ENCODE measurements around the gene FOXJ1.

The FOXJ1 gene

DNA sequence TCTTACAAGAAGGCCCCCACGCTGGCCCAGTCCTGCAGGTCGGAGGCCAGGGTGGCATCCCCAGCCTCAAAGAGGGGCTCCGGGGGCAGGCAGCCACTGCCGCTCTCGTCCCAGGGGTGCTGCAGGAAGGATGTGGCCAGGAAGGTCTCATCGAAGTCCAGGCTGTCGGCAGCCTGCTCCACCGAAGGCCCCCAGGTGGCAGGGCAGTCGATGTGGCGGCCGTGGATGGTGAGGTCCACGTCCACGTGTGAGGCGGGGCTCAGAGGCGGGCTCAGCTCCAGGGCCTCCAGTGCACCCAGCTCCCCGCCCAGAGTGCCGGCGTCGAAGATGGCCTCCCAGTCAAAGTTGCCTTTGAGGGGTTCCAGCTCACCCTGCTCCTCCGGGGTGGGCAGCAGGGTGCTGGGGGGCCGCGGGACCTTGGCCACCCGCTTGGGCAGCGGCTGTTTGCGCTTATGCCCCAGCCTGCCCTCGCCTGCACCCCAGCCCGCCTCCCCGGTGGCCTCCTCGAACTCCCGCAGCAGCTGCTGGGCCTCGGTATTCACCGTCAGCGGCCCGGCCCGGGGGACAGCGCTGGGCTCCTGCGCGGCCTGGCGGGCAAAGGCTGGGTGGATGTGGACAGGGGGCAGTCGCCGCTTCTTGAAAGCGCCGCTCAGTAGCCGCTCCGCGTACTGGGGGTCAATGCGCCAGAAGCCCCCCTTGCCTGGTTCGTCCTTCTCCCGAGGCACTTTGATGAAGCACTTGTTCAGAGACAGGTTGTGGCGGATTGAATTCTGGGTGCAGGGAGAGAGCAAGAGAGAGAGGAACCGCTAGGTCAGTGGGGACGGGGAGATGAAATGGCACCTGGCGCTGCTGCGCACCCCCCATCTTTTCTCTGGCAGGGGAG lies 3.5 kb downstream of the FOXJ1 start:
- Histone ChIP-seq H3K4me2 (ENCODE audit: insufficient read depth, low read length) (no peak overlapping the region), H2AFZ (ENCODE audit: low read depth, low read length) (no peak overlapping the region), H3K4me1 (ENCODE audit: insufficient read depth, low read length) (peaks cover 20% of the 10 kb centered on the region), H4K20me1 (ENCODE audit: insufficient read depth, low read length) (no peaks in the 10 kb centered on the region), H3K4me3 (ENCODE audit: low read depth in 1 of 2, low read length in 2 of 2) (no peak overlapping the region), H3K36me3 (ENCODE audit: insufficient read depth, low read length) (no peaks in the 10 kb centered on the region), H3K79me2 (ENCODE audit: insufficient read depth, low read length) (no peaks in the 10 kb centered on the region), H3K27me3 (ENCODE audit: insufficient read depth, low read length, poor library complexity) (no peaks in the 10 kb centered on the region), H3K9ac (ENCODE audit: low read depth, low read length) (no peak overlapping the region), H3K27ac (ENCODE audit: low read length) (no peak overlapping the region), H3K9me3 (ENCODE audit: insufficient read depth, low read length, severe bottlenecking) (no peaks in the 10 kb centered on the region)
- DNase-seq (no peak), ATAC-seq (ENCODE audit: insufficient read depth, low read depth) (no peak)
- TF ChIP-seq EZH2 (IDR thresholded peaks at IDR 0.05; ENCODE audit: borderline replicate concordance, low read depth, low read length, severe bottlenecking), result no peak
- TF ChIP-seq, protein P1, sequence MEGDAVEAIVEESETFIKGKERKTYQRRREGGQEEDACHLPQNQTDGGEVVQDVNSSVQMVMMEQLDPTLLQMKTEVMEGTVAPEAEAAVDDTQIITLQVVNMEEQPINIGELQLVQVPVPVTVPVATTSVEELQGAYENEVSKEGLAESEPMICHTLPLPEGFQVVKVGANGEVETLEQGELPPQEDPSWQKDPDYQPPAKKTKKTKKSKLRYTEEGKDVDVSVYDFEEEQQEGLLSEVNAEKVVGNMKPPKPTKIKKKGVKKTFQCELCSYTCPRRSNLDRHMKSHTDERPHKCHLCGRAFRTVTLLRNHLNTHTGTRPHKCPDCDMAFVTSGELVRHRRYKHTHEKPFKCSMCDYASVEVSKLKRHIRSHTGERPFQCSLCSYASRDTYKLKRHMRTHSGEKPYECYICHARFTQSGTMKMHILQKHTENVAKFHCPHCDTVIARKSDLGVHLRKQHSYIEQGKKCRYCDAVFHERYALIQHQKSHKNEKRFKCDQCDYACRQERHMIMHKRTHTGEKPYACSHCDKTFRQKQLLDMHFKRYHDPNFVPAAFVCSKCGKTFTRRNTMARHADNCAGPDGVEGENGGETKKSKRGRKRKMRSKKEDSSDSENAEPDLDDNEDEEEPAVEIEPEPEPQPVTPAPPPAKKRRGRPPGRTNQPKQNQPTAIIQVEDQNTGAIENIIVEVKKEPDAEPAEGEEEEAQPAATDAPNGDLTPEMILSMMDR (IDR thresholded peaks at IDR 0.05; ENCODE audit: borderline replicate concordance, extremely low read depth, low read length, poor library complexity, severe bottlenecking), result no peak

DNA sequence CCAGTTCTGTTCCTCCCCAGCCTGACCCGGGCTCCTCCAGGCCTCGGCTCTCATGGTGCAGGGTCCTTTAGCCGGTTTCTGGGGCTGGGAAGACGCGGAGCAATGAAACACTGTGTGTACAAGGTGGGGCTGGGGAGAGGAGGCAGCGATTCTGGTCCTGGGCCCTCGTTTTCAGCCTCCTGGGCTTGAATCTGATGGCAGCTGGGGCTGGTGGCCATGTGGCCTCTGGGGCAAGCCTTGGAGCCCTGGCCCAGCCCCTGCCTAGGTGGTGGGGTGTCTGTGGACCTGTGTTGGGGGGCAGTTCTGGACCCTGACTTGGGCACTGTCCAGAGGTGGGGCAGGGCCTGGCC lies 4.1 kb downstream of the FOXJ1 start:
- TF ChIP-seq, protein P1 (IDR thresholded peaks at IDR 0.05; ENCODE audit: borderline replicate concordance, extremely low read depth, low read length, poor library complexity, severe bottlenecking), result no peak
- no peak for TF ChIP-seq EZH2 (IDR thresholded peaks at IDR 0.05; ENCODE audit: borderline replicate concordance, low read depth, low read length, severe bottlenecking)
- H3K4me3 ChIP-seq (ENCODE audit: low read depth in 1 of 2, low read length in 2 of 2), result no peak overlapping the region
- H3K36me3 ChIP-seq (ENCODE audit: insufficient read depth, low read length), result no peaks in the 10 kb centered on the region
- ATAC-seq (ENCODE audit: insufficient read depth, low read depth) (no peak), DNase-seq (no peak)
- H2AFZ ChIP-seq (ENCODE audit: low read depth, low read length), result no peak overlapping the region
- no peak overlapping the region for H3K4me2 ChIP-seq (ENCODE audit: insufficient read depth, low read length)
- H3K9ac ChIP-seq (ENCODE audit: low read depth, low read length), result no peak overlapping the region
- no peak overlapping the region for H3K27ac ChIP-seq (ENCODE audit: low read length)
- H3K79me2 ChIP-seq (ENCODE audit: insufficient read depth, low read length), result no peaks in the 10 kb centered on the region
- H3K9me3 ChIP-seq (ENCODE audit: insufficient read depth, low read length, severe bottlenecking), result no peaks in the 10 kb centered on the region
- peaks cover 15% of the 10 kb centered on the region for H3K4me1 ChIP-seq (ENCODE audit: insufficient read depth, low read length)
- no peaks in the 10 kb centered on the region for H3K27me3 ChIP-seq (ENCODE audit: insufficient read depth, low read length, poor library complexity)
- no peaks in the 10 kb centered on the region for H4K20me1 ChIP-seq (ENCODE audit: insufficient read depth, low read length)

DNA sequence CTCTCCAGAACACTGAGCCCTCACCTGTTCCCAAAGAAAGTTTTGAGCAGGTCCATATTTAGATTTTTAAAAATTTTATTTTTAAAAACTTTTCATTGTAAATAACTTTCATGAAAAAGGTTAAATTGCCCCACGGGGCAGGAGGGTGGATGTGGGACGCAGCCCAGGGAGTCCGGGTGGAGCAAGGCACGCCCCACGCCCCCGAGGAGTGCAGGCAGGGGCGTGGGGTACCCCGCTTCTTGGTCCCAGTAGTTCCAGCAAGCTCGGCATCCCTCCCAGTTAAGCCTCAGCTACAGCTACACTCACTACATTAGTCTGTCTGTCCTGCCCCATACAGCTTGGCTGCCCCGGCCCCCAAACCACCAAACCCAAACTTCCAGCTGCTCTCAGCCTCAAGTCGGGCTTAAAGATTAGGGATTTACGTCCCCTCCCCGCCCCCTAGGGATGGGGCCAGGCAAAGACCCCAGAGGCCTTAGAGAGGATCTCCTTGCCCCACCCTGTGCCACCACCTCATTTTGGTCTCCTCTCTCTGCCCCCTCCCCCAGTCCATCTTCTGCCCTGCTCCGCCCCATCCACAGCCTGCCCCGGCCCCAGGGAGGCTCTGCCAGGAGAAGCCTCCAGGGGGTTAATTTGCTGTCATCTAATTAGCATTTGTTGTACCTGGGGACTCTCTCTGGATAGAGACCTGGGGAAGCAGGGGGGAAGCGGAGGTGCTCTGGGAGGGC lies 4.6 kb downstream of the FOXJ1 start:
- peaks cover 10% of the 10 kb centered on the region for H3K4me1 ChIP-seq (ENCODE audit: insufficient read depth, low read length)

More for the DNA sequence above, 4.6 kb downstream of the FOXJ1 start:
- H3K4me2 ChIP-seq (ENCODE audit: insufficient read depth, low read length), result no peak overlapping the region
- H3K4me3 ChIP-seq (ENCODE audit: low read depth in 1 of 2, low read length in 2 of 2), result no peak overlapping the region
- DNase-seq, result no peak
- H3K27ac ChIP-seq (ENCODE audit: low read length), result no peak overlapping the region
- no peak for TF ChIP-seq EZH2 (IDR thresholded peaks at IDR 0.05; ENCODE audit: borderline replicate concordance, low read depth, low read length, severe bottlenecking)
- TF ChIP-seq, protein P1 (IDR thresholded peaks at IDR 0.05; ENCODE audit: borderline replicate concordance, extremely low read depth, low read length, poor library complexity, severe bottlenecking), result no peak
- no peak for ATAC-seq (ENCODE audit: insufficient read depth, low read depth)
- H2AFZ ChIP-seq (ENCODE audit: low read depth, low read length), result no peak overlapping the region
- no peaks in the 10 kb centered on the region for H3K27me3 ChIP-seq (ENCODE audit: insufficient read depth, low read length, poor library complexity)
- no peaks in the 10 kb centered on the region for H3K9me3 ChIP-seq (ENCODE audit: insufficient read depth, low read length, severe bottlenecking)
- no peaks in the 10 kb centered on the region for H3K79me2 ChIP-seq (ENCODE audit: insufficient read depth, low read length)
- no peaks in the 10 kb centered on the region for H3K36me3 ChIP-seq (ENCODE audit: insufficient read depth, low read length)
- H3K9ac ChIP-seq (ENCODE audit: low read depth, low read length), result no peak overlapping the region
- no peaks in the 10 kb centered on the region for H4K20me1 ChIP-seq (ENCODE audit: insufficient read depth, low read length)
